H1 (cell line): ENCODE results near the gene RNGTT. TPM values are rescaled to one million over a fixed set of nuclear protein-coding genes. Genes with fewer than 3 reads are reported as not detected.

Source experiments
- CTCF ChIA-PET: fragments of 300-600 bp; sonication (Branson Sonifier 250); formaldehyde crosslinking; loops from one replicate; lab custom pipeline; 2021; ENCODE audit not compliant: partially characterized antibody; lab: Charles Lee
- POLR2A ChIA-PET: fragments of 300-600 bp; sonication (Branson Sonifier 250); formaldehyde crosslinking; loops from one replicate; lab custom pipeline; 2021; ENCODE audit warnings: inconsistent platforms; ENCODE audit not compliant: partially characterized antibody; lab: Charles Lee
- DNase-seq, 2 experiments: peaks; one replicate each; pipeline versions ENCODE4 v3.0.0 to v3.0.0-alpha.2; 2010 to 2022; ENCODE audit warnings: low spot score in 2 of 2, low read depth in 1 of 2, mixed read lengths in 1 of 2
- FAIRE-seq: peaks from 2 replicates; lab custom pipeline; 2011; peaks lifted over from hg19 to GRCh38; lab: Jason Lieb, UNC
- H2AFZ ChIP-seq: 2 replicates; pipeline ENCODE4 v1.8.1; 2012; ENCODE audit warnings: low read length, inconsistent platforms
- H2AK5ac ChIP-seq: 2 replicates; pipeline ENCODE4 v1.6.1; 2013; ENCODE audit warnings: low read depth, low read length
- H2BK120ac ChIP-seq: replicated peaks from 2 replicates; pipeline ENCODE3; 2013; ENCODE audit warnings: low read depth, low read length, inconsistent platforms
- H2BK12ac ChIP-seq: 2 replicates; pipeline ENCODE4 v1.6.1; 2013; ENCODE audit warnings: low read depth, low read length
- H2BK15ac ChIP-seq: 2 replicates; pipeline ENCODE4 v1.6.1; 2013; ENCODE audit warnings: low read length
- H2BK20ac ChIP-seq: 2 replicates; pipeline ENCODE4 v1.6.1; 2013; ENCODE audit warnings: low read length
- H2BK5ac ChIP-seq: 2 replicates; pipeline ENCODE4 v1.6.1; 2013; ENCODE audit warnings: low read depth, low read length
- H3K14ac ChIP-seq: 2 replicates; pipeline ENCODE4 v1.6.1; 2013; ENCODE audit warnings: inconsistent platforms; ENCODE audit not compliant: insufficient read length
- H3K18ac ChIP-seq: 2 replicates; pipeline ENCODE4 v1.6.1; 2013; ENCODE audit warnings: low read length; ENCODE audit errors: extremely low read depth
- H3K23ac ChIP-seq: 2 replicates; pipeline ENCODE4 v1.6.1; 2013; ENCODE audit warnings: inconsistent platforms; ENCODE audit not compliant: insufficient read length
- H3K23me2 ChIP-seq: 2 replicates; pipeline ENCODE4 v1.6.1; 2013; ENCODE audit warnings: low read depth, low read length
- H3K27ac ChIP-seq: 2 replicates; pipeline ENCODE4 v1.6.1; 2011; ENCODE audit warnings: low read depth, low read length, inconsistent platforms
- H3K27me3 ChIP-seq, 4 experiments: replicated peaks in 1 of 4; 1 replicate in 1 of 4; 2 replicates in 3 of 4; pipeline versions ENCODE4 v1.6.1 to v1.8.1; 2011 to 2013; ENCODE audit warnings: low read length in 3 of 4, mild to moderate bottlenecking in 3 of 4, inconsistent platforms in 2 of 4, mixed read lengths in 2 of 4, moderate library complexity in 1 of 4; ENCODE audit not compliant: control insufficient read depth in 3 of 4, insufficient read depth in 3 of 4; ENCODE audit errors: extremely low read depth in 1 of 4
- H3K36me3 ChIP-seq, 4 experiments: 2 replicates each; pipeline versions ENCODE4 v1.6.1 to v1.8.1; 2011 to 2013; ENCODE audit warnings: mild to moderate bottlenecking in 4 of 4, low read length in 3 of 4, moderate library complexity in 2 of 4, control low read depth in 1 of 4, inconsistent platforms in 1 of 4; ENCODE audit not compliant: insufficient read depth in 4 of 4, control insufficient read depth in 2 of 4
- H3K4ac ChIP-seq: replicated peaks from 2 replicates; pipeline ENCODE3; 2013; ENCODE audit warnings: low read length, low read depth, mixed read lengths, inconsistent platforms; ENCODE audit not compliant: insufficient read length
- H3K4me1 ChIP-seq, 4 experiments: replicated peaks in 1 of 4; 1 replicate in 1 of 4; 2 replicates in 3 of 4; pipeline versions ENCODE4 v1.6.1 to v1.8.1; 2011 to 2013; ENCODE audit warnings: low read length in 3 of 4, inconsistent platforms in 2 of 4, mixed read lengths in 1 of 4; ENCODE audit not compliant: insufficient read depth in 4 of 4, control insufficient read depth in 3 of 4
- H3K4me2 ChIP-seq, 2 experiments: 2 replicates each; pipeline versions ENCODE4 v1.6.1 to v1.8.1; 2011 to 2013; ENCODE audit warnings: low read depth in 2 of 2, low read length in 2 of 2, control low read depth in 1 of 2, inconsistent platforms in 1 of 2, mild to moderate bottlenecking in 1 of 2; ENCODE audit not compliant: insufficient read depth in 1 of 2
- H3K4me3 ChIP-seq, 4 experiments: fragments of 200-600, 300-600 bp in 1 of 4; sonication (generic), shearing (Covaris generic), sonication (Bioruptor Twin) in 1 of 4; 2 replicates each; pipeline versions ENCODE4 v1.5.1 to v1.8.1; 2011 to 2016; ENCODE audit warnings: low read length in 4 of 4, low read depth in 3 of 4, control low read depth in 2 of 4, inconsistent platforms in 2 of 4, mild to moderate bottlenecking in 2 of 4, mixed read lengths in 1 of 4, moderate library complexity in 1 of 4; ENCODE audit not compliant: insufficient read depth in 2 of 4; ENCODE audit errors: extremely low read depth in 1 of 4
- H3K56ac ChIP-seq: replicated peaks from 2 replicates; pipeline ENCODE3; 2013; ENCODE audit warnings: low read depth, mild to moderate bottlenecking, mixed read lengths, low read length, inconsistent platforms; ENCODE audit not compliant: insufficient read length
- H3K79me1 ChIP-seq: 2 replicates; pipeline ENCODE4 v1.6.1; 2013; ENCODE audit warnings: low read depth, low read length, control low read depth
- H3K79me2 ChIP-seq, 2 experiments: 2 replicates each; pipeline versions ENCODE4 v1.6.1 to v1.8.1; 2012 to 2013; ENCODE audit warnings: low read length in 2 of 2, mild to moderate bottlenecking in 2 of 2, inconsistent platforms in 1 of 2; ENCODE audit not compliant: insufficient read depth in 2 of 2, control insufficient read depth in 1 of 2
- H3K9ac ChIP-seq, 4 experiments: replicated peaks in 1 of 4; 1 replicate in 1 of 4; 2 replicates in 3 of 4; pipeline versions ENCODE4 v1.6.1 to v1.8.1; 2011 to 2013; ENCODE audit warnings: low read depth in 3 of 4, low read length in 3 of 4, control low read depth in 2 of 4, mild to moderate bottlenecking in 2 of 4, moderate library complexity in 2 of 4, inconsistent platforms in 1 of 4; ENCODE audit errors: extremely low read depth in 1 of 4
- H3K9me3 ChIP-seq, 2 experiments: 2 replicates each; pipeline versions ENCODE4 v1.6.1 to v1.8.1; 2012 to 2013; ENCODE audit warnings: mild to moderate bottlenecking in 2 of 2, moderate library complexity in 2 of 2, control low read depth in 1 of 2, inconsistent platforms in 1 of 2, low read depth in 1 of 2, low read length in 1 of 2, mixed read lengths in 1 of 2; ENCODE audit not compliant: insufficient read depth in 2 of 2
- H4K20me1 ChIP-seq, 2 experiments: replicated peaks in 1 of 2; 2 replicates each; pipeline versions ENCODE3 to v1.8.1; 2011 to 2013; ENCODE audit warnings: inconsistent platforms in 2 of 2, low read length in 2 of 2, mild to moderate bottlenecking in 1 of 2; ENCODE audit not compliant: insufficient read depth in 2 of 2, control insufficient read depth in 1 of 2
- H4K5ac ChIP-seq: 2 replicates; pipeline ENCODE4 v1.6.1; 2013; ENCODE audit warnings: low read length, low read depth, mixed read lengths, inconsistent platforms; ENCODE audit not compliant: insufficient read length
- H4K8ac ChIP-seq: 2 replicates; pipeline ENCODE4 v1.8.0; 2013; ENCODE audit warnings: mild to moderate bottlenecking, moderate library complexity, low read length, inconsistent platforms; ENCODE audit not compliant: insufficient read depth; ENCODE audit errors: extremely low read depth
- H4K91ac ChIP-seq: replicated peaks from 2 replicates; pipeline ENCODE3; 2013; ENCODE audit warnings: low read length, mixed read lengths, inconsistent platforms; ENCODE audit not compliant: insufficient read length
- ASH2L ChIP-seq: fragments of 200-600, 300-600 bp; sonication (generic); IDR thresholded peaks from one replicate; pipeline ENCODE4 v1.7.1; 2017; ENCODE audit warnings: low read length
- EGR1 ChIP-seq: IDR thresholded peaks from 2 replicates; pipeline ENCODE4 v1.6.1; 2011; ENCODE audit warnings: low read depth, low read length, borderline replicate concordance
- EZH2 ChIP-seq: fragments of 200-600 bp; sonication (generic); IDR thresholded peaks from 2 replicates; pipeline ENCODE4 v1.7.1; 2012; ENCODE audit warnings: low read depth, mild to moderate bottlenecking, moderate library complexity, low read length, inconsistent platforms; ENCODE audit not compliant: severe bottlenecking
- KDM4A ChIP-seq: IDR thresholded peaks from one replicate; pipeline ENCODE4 v1.7.1; 2012; ENCODE audit warnings: low read depth, mild to moderate bottlenecking, moderate library complexity, low read length, inconsistent platforms; ENCODE audit not compliant: severe bottlenecking
- NANOG ChIP-seq: IDR thresholded peaks from 2 replicates; pipeline ENCODE4 v1.6.1; 2011; ENCODE audit warnings: low read length, low read depth, mild to moderate bottlenecking, inconsistent platforms; ENCODE audit not compliant: insufficient read depth, poor library complexity, severe bottlenecking
- SRF ChIP-seq: IDR thresholded peaks from 2 replicates; pipeline ENCODE4 v1.6.1; 2011; ENCODE audit warnings: mild to moderate bottlenecking, low read depth, low read length, moderate library complexity
- WGBS, 2 experiments: shearing (Covaris generic) in 1 of 2; methylation state at CpG; one replicate each; pipeline versions ENCODE4 v1.1.6 to v1.1.7; 2013 to 2015; ENCODE audit warnings: low lambda C conversion rate in 2 of 2, mixed read lengths in 2 of 2, inconsistent platforms in 1 of 2, low coverage in 1 of 2, missing lambda C conversion rate in 1 of 2; ENCODE audit not compliant: insufficient replicate concordance in 2 of 2, insufficient coverage in 1 of 2, insufficient read length in 1 of 2; ENCODE audit errors: extremely low coverage in 1 of 2, missing lambda C conversion rate in 1 of 2; 5-methylcytosine and 5-hydroxymethylcytosine counted together
- polyA plus RNA-seq, 7 experiments: library from polyadenylated mRNA; depleted of rRNA in 3 of 7; stranded (reverse) in 5 of 7; unstranded in 2 of 7; fragments of >200 nt in 5 of 7; fragments of 200-250 nt in 2 of 7; gene quantifications; 1 replicate in 5 of 7; 2 replicates in 1 of 7; 4 replicates in 1 of 7; pipeline versions ENCODE4 v1.2.1 to v1.2.3, GENCODE V29; 2011 to 2013; ENCODE audit warnings: missing spikeins in 2 of 7, mixed read lengths in 2 of 7
- total RNA-seq: library from RNA; stranded (reverse); fragmentation: NEBNext Ultra II Directional; extraction: Animal tissue kit (Norgen Biotek cat#: 25700); gene quantifications from 2 replicates; pipeline ENCODE4 v1.2.1, GENCODE V29; 2021

Gene RNGTT
- total and polyA plus RNA-seq, 2 of the 8 experiments (the other 6 are each of a cell fraction or from before 2014, with no cell fraction given) = 3.6 to 21.2 TPM

DNA sequence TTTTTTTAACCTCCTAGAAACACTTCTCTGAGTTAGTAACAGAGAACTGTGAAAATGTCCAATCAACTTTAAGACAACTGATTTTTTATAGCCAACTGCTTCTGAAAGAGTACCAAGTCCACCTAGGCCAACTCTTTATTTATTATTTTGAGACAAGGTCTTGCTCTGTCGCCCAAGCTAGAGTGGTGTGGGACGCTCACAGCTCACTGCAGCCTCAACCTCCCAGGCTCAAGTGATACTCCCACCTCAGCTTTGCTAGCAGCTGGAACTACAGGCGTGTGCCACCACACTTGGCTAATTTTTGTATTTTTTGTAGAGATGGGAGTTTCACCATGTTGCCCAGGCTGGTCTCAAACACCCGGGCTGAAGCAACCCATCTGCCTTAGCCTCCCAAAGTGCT, 331.6 kb downstream of the RNGTT start:
- 98% methylated on average over 4 of the region's 4 CpGs; no CpG with 5 or more reads in 1 of the 2 experiments for WGBS, 2 experiments
- no peaks in the 10 kb centered on the region for H3K27me3 ChIP-seq

More for the DNA sequence above, 331.6 kb downstream of the RNGTT start:
- H3K36me3 ChIP-seq = no peaks in the 10 kb centered on the region
- H3K9me3 ChIP-seq = no peaks in the 10 kb centered on the region
- H3K14ac ChIP-seq = no peak overlapping the region
- H4K5ac ChIP-seq = no peak overlapping the region
- peaks cover 0 to 6% (median 3%) of the 10 kb centered on the region in 4 experiments; a peak in 2 of 7 replicates for H3K4me1 ChIP-seq
- no peak overlapping the region for H4K91ac ChIP-seq
- no peak overlapping the region for H4K8ac ChIP-seq
- TF ChIP-seq EGR1 (no peak), SRF (no peak), EZH2 (no peak), ASH2L (no peak), KDM4A (no peak), NANOG (no peak)
- no peak overlapping the region for H2AK5ac ChIP-seq
- no peak overlapping the region for H3K23ac ChIP-seq
- H3K4ac ChIP-seq = no peak overlapping the region
- ChIA-PET POLR2A (no interaction called here), CTCF (interaction anchor here (0.8 kb wide), 1 partner anchor 149 kb away, joined by 3 read pairs; no protein-coding TSS in a partner anchor)
- no peak overlapping the region for H3K27ac ChIP-seq
- no peak overlapping the region for H2BK12ac ChIP-seq
- no peak overlapping the region for H3K9ac ChIP-seq
- H2BK5ac ChIP-seq = no peak overlapping the region
- no peaks in the 10 kb centered on the region for H3K79me2 ChIP-seq
- H2BK15ac ChIP-seq = no peak overlapping the region
- no peaks in the 10 kb centered on the region for H3K23me2 ChIP-seq
- no peak overlapping the region for H2BK20ac ChIP-seq
- H3K79me1 ChIP-seq = no peaks in the 10 kb centered on the region
- H3K18ac ChIP-seq = no peak overlapping the region
- H4K20me1 ChIP-seq = no peaks in the 10 kb centered on the region
- no peak overlapping the region for H3K4me3 ChIP-seq
- no peak for FAIRE-seq
- H2AFZ ChIP-seq = no peak overlapping the region
- no peak overlapping the region for H2BK120ac ChIP-seq
- no peak overlapping the region for H3K4me2 ChIP-seq
- no peak for DNase-seq
- H3K56ac ChIP-seq = no peak overlapping the region
